Omental fat pad (tissue), 4 donors: ENCODE data around the gene PLEKHM3. TPM values are rescaled to one million over a fixed set of nuclear protein-coding genes. Genes with fewer than 3 reads are reported as not detected.
A peak's percentile ranks its signal among the peaks of the same experiment; 100 is the strongest.
"Not testable (repeated sequence)": the region's sequence is repeated elsewhere in the genome, so short reads cannot be mapped to it uniquely, and the experiment has no call there.

ENCODE experiments used
- ATAC-seq: fragments of 150-250 bp; one replicate; pipeline ENCODE4 v1.9.1; 2016; ENCODE audit warnings: mild to moderate bottlenecking, moderate library complexity; ENCODE audit not compliant: low FRiP score
- DNase-seq: peaks from one replicate; pipeline ENCODE4 v3.0.0-alpha.2; 2019; ENCODE audit warnings: low spot score
- total RNA-seq, 4 donors: library from RNA; depleted of rRNA; stranded (reverse); fragments of >200 nt; gene quantifications; one replicate each; pipeline ENCODE4 v1.1.0, GENCODE V29; 2016
- TF ChIP-seq, protein P1 (sequence below), 3 donors: fragments of 450-650 bp; IDR thresholded peaks; one replicate each; pipeline ENCODE4 v1.5.1; 2016 to 2017; ENCODE audit warnings: antibody characterized with exemption in 3 of 3, mild to moderate bottlenecking in 3 of 3, moderate library complexity in 2 of 3

The PLEKHM3 gene
- total RNA-seq, 4 donors from 2014 or later = 14.1 to 31.4 (median 24.2) TPM

DNA sequence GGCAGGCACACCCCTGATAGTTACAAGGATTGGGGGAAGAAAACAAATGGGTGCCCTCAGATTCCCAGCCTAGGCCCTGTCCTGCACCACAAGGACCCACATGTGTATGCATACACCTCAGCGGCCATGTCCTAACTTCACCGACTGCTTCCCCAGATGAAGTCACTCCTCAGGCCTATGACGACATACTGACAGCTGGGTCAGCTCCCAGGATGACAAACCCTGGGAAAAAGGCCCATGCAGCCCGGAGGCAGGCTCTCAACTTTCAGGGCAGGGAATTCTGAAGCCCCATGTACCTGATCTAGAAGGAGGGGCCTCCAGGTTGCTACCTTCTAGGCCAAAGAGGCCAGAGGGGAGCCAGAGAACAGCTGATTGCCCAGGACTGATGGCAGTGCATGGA, 11.0 kb upstream of the PLEKHM3 start:
- TF ChIP-seq, protein P1, sequence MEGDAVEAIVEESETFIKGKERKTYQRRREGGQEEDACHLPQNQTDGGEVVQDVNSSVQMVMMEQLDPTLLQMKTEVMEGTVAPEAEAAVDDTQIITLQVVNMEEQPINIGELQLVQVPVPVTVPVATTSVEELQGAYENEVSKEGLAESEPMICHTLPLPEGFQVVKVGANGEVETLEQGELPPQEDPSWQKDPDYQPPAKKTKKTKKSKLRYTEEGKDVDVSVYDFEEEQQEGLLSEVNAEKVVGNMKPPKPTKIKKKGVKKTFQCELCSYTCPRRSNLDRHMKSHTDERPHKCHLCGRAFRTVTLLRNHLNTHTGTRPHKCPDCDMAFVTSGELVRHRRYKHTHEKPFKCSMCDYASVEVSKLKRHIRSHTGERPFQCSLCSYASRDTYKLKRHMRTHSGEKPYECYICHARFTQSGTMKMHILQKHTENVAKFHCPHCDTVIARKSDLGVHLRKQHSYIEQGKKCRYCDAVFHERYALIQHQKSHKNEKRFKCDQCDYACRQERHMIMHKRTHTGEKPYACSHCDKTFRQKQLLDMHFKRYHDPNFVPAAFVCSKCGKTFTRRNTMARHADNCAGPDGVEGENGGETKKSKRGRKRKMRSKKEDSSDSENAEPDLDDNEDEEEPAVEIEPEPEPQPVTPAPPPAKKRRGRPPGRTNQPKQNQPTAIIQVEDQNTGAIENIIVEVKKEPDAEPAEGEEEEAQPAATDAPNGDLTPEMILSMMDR (IDR thresholded peaks at IDR 0.05) = no peak
- DNase-seq (no peak), ATAC-seq (no peak)

DNA sequence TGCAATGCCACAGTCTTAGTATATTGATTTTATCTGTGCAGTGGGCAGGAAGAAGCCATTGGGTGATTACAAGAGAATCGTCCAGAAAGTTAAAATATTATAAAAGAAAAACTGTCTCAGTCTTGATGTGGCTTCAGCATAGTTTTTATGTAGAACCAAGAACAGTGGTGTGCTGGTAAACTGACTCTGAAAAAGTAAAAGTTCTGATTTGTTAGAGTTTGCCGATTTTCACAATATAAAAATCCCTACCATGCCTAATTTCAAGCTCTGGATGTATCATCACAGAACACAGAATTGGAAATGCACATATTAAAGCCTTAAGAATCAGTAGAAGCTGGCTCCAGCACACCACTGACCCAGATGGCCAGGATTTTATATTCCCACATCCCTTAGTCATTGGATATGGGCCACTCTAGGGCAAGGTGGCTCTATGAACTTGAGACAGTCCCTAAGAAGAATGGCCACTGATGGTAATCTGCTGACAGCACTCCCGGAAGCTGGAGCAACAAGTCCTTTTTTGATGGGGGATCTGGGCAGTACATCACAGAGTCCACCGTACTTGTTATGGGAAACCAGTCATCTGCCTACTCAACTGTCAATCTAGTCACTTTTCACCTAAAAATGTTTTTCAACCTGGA, 9.3 kb upstream of the PLEKHM3 start:
- DNase-seq = no peak
- TF ChIP-seq, protein P1 (IDR thresholded peaks at IDR 0.05) = no peak
- no peak for ATAC-seq

DNA sequence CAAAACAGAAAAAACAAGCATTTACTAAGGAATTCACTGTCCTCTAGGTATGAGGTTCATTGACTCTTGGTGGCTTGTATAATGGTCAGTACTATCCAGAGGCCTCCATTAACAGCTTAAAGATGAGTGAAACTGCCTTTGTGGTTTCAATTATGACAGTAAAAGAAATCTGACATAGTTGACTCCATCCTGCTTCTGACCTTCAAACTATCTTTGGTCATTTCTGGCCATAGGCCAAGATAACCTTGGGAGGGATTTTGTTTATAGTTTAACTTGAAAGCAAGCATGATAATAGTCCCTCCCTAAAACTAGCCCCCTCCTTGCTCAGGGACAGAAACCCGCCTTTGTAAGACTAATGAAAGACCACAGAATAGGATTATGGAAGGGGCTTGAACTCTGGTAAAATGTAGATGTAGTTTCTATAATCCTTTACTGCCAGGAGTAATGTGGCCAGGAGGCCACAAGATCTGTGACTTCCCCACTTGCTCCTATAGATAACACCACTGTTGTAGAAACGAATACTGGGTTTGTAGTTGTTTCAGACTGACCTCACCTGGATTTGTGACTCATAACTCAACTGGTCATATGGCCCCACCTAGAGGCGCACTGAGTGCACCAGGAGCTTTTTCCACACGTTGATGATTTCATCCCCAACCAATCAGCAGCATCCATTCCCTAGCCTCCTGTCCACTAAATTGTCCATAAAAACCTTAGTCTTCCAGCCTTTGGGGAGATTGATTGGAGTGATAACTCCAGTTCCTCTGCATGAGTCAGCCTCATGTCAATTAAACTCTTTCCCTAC, 8.6 kb upstream of the PLEKHM3 start:
- DNase-seq = no peak
- ATAC-seq = no peak
- TF ChIP-seq, protein P1 (IDR thresholded peaks at IDR 0.05) = no peak

DNA sequence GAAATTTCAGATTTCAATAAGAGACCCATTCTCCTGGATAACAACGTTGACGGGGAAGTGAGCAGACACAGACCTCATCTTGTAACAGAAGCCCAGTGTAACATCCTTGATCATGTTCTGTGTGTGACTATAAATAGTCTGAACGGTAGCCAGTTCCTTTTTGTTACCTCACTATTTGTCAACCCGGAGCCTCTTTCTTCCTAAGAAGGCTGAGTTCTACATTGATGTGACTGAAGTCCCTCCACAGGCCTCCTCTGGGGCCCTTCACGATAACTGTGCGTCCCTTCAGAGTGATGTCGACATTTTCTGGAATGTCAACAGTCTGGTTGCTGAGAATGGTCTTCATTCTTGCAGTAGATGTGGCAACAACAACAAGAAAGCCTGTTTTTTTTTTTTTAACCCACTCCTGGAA, 6.3 kb upstream of the PLEKHM3 start:
- ATAC-seq = no peak
- TF ChIP-seq, protein P1 (IDR thresholded peaks at IDR 0.05) = no peak
- DNase-seq = no peak

DNA sequence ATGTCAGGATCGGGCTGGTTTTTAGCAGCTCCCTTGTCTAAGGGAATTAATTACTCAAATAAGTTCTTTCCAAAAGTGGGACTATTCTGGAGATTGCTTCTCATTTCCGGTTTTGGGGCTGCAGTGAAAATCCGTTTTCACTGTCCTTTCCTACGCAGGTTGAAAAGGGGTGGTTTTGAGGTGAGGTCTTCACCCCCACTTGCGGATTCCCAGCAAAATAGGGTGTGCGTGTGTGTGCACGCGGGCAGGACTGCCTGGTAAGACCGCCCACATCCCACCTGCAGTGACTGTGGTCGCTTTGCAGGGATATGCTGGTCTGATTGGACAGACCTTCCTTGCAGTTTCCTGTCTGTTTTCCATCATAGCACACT, 472 bp upstream of the PLEKHM3 start:
- TF ChIP-seq, protein P1 (IDR thresholded peaks at IDR 0.05) = no peak
- ATAC-seq (peak; percentile 33), DNase-seq (no peak)

DNA sequence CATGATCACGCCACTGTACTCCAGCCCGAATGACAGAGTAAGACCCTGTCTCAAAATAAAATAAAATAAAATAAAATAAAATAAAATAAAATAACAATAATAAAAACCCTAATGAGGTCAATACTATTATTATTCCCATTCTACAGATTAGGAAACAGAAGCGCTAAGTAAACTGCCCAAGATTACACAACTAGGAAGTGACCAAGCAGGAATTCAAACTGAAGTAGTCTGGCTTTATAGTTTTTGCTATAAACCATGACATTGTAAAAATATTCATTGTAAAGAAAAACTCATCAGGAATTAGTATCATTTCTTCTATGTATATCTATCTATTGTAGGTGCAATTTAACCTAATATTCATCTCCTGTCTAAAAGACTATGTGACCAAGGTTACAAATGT, 1.2 kb downstream of the PLEKHM3 start:
- DNase-seq (no peak), ATAC-seq (no peak)
- TF ChIP-seq, protein P1 (IDR thresholded peaks at IDR 0.05) = no peak

DNA sequence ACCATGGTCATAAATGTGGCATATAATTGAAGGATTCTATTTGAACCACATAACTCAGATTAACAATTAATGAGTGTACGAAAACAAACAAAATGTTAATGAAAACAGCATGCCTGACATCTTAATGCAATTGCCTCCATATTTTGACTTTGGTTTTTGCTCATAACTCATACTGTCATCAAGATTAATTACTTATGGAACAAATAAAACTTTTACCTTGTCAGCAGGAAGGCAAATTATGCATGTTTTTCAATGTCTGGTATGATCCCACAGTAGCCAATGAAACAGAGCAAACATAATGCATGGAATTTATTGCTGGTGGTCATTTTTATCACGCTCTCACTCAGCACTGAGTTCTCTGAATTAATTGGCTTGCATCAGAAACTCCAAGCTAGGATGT, 5.1 kb downstream of the PLEKHM3 start:
- DNase-seq (no peak), ATAC-seq (no peak)
- TF ChIP-seq, protein P1 (IDR thresholded peaks at IDR 0.05) = no peak

DNA sequence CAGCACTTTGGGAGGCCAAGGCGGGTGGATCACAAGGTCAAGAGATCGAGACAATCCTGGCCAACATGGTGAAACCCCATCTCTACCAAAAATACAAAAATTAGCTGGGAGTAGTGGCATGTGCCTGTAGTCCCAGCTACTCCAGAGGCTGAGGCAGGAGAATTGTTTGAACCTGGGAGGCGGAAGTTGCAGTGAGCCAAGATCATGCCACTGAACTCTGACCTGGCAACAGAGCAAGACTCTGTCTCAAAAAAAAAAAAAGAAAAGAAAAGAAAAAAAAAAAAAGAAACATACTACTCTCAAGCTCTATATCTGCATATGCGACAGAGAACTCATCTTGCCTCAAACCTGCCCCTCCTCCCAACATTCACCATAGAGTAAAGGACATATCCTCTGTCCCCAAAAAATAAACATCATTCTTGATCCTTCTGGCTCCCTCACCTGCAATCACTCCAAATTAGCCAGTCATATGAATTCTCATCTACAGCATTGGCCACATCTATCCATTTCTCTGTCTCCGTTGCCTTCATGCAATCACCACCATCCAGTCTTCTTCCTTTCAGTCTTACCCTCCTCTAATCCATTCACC, 7.1 kb downstream of the PLEKHM3 start:
- DNase-seq, ATAC-seq: not testable (repeated sequence)
